HG02642 (cell line): Measurements from ENCODE around the gene UTP20.

Source experiments
- ATAC-seq: cut with Tn5 transposase; IDR thresholded peaks from one replicate; pipeline ENCODE4 v1.9.1; 2021; ENCODE audit warnings: mild to moderate bottlenecking; ENCODE audit not compliant: unreplicated experiment, poor library complexity

UTP20 gene

GRCh38 chr12:101280006-101280505, at the start of gene UTP20:
UTP20 (plus strand) TSS chr12:101280105; CDS start chr12:101280283, 178 bp downstream.
- peak; percentile 99 for ATAC-seq

- ATAC-seq: no peak
Observed at GRCh38 chr12:101230547-101230946, 49.4 kb upstream of the UTP20 start.

GRCh38 chr12:101231636-101232035, 48.3 kb upstream of the UTP20 start:
- no peak for ATAC-seq

- no peak for ATAC-seq
Observed at GRCh38 chr12:101235686-101236085, 44.2 kb upstream of the UTP20 start.

- no peak for ATAC-seq
Observed at GRCh38 chr12:101238306-101238705, 41.6 kb upstream of the UTP20 start.

- no peak for ATAC-seq
Observed at GRCh38 chr12:101238800-101239329, 41.0 kb upstream of the UTP20 start.

- ATAC-seq: no peak
Observed at GRCh38 chr12:101243074-101243473, 36.8 kb upstream of the UTP20 start.

- ATAC-seq: no peak
Observed at GRCh38 chr12:101243616-101244015, 36.3 kb upstream of the UTP20 start.

- no peak for ATAC-seq
Observed at GRCh38 chr12:101256266-101256665, 23.6 kb upstream of the UTP20 start.

GRCh38 chr12:101257357-101257756, 22.5 kb upstream of the UTP20 start:
- ATAC-seq: no peak

GRCh38 chr12:101267111-101267510, 12.8 kb upstream of the UTP20 start:
- no peak for ATAC-seq

GRCh38 chr12:101276433-101276832, 3.5 kb upstream of the UTP20 start:
- no peak for ATAC-seq

- no peak for ATAC-seq
Observed at GRCh38 chr12:101277443-101277842, 2.5 kb upstream of the UTP20 start.

GRCh38 chr12:101287357-101287756, 7.5 kb downstream of the UTP20 start:
- no peak for ATAC-seq

GRCh38 chr12:101297661-101298060, 17.8 kb downstream of the UTP20 start:
- no peak for ATAC-seq

GRCh38 chr12:101298426-101298825, 18.5 kb downstream of the UTP20 start:
- no peak for ATAC-seq

GRCh38 chr12:101299346-101299745, 19.4 kb downstream of the UTP20 start:
- no peak for ATAC-seq

GRCh38 chr12:101299931-101300330, 20.0 kb downstream of the UTP20 start:
- no peak for ATAC-seq

GRCh38 chr12:101302741-101303140, 22.8 kb downstream of the UTP20 start:
- ATAC-seq: no peak

- no peak for ATAC-seq
Observed at GRCh38 chr12:101305226-101305779, 25.4 kb downstream of the UTP20 start.

- no peak for ATAC-seq
Observed at GRCh38 chr12:101305794-101306193, 25.9 kb downstream of the UTP20 start.

- no peak for ATAC-seq
Observed at GRCh38 chr12:101322480-101322879, 42.6 kb downstream of the UTP20 start.
